ENCODE results near the gene FOXA2. TPM values are rescaled to one million over a fixed set of nuclear protein-coding genes. Genes with fewer than 3 reads are reported as not detected.

The FOXA2 gene
- total and polyA plus RNA-seq, 9 of the 15 experiments (the other 6 are each of a cell fraction or from before 2014, with no cell fraction given), result 0.10 to 1.0 (median 0.25) TPM

GRCh38 chr20:22615425-22615824 is 31.1 kb upstream of the FOXA2 start:
- FAIRE-seq (no peak), ATAC-seq (no peak), DNase-seq (ENCODE audit: extremely low read depth in 1 of 4, low spot score in 3 of 4) (no peak)
- Histone ChIP-seq H3K27me3 (ENCODE audit: control insufficient read depth in 2 of 2, insufficient read depth in 2 of 2, low read length in 2 of 2) (peaks cover 0 to 2% of the 10 kb centered on the region in 2 experiments; a peak in 2 of 5 replicates), H2AFZ (ENCODE audit: low read depth, low read length) (no peak overlapping the region), H3K4me1 (replicated peaks in 1 of 2; ENCODE audit: control insufficient read depth in 2 of 2, insufficient read depth in 2 of 2, low read length in 2 of 2) (peaks cover 0 to 4% of the 10 kb centered on the region in 2 experiments; a peak in 2 of 5 replicates), H3K9me3 (replicated peaks; ENCODE audit: control insufficient read depth, insufficient read depth, low read depth, low read length) (no peaks in the 10 kb centered on the region), H4K20me1 (replicated peaks; ENCODE audit: control insufficient read depth, insufficient read depth, low read length) (no peaks in the 10 kb centered on the region), H3K4me3 (no peak overlapping the region), H3K36me3 (ENCODE audit: control insufficient read depth, insufficient read depth, low read length) (no peaks in the 10 kb centered on the region), H3K9me1 (ENCODE audit: control insufficient read depth, insufficient read depth, low read length) (no peaks in the 10 kb centered on the region), H3K79me2 (ENCODE audit: control insufficient read depth, insufficient read depth, low read length) (no peaks in the 10 kb centered on the region), H3K27ac (ENCODE audit: extremely low read depth, low read depth, low read length) (no peak overlapping the region), H3K4me2 (ENCODE audit: insufficient read depth, low read length) (no peak overlapping the region), H3K9ac (ENCODE audit: insufficient read depth in 1 of 2, low read depth in 2 of 2, low read length in 2 of 2) (no peak overlapping the region)
- intact Hi-C loops (cut with micrococcal nuclease), result no loop called here
- 3% methylated on average over 6 of the region's 6 CpGs for WGBS (ENCODE audit: insufficient coverage, low coverage, missing lambda C conversion rate)
- in situ Hi-C loops (cut with MboI), result no loop called here
- BruUV-seq (replicated peaks), result no TSS peak
- ChIA-PET POLR2A (no interaction called here), CTCF (ENCODE audit: low intra/inter-chr PET ratio) (no interaction called here)
- TF ChIP-seq ZKSCAN8 (CRISPR knock-in tag; IDR thresholded peaks at IDR 0.05) (no peak), EWSR1 (IDR thresholded peaks at IDR 0.05; ENCODE audit: borderline replicate concordance, low read depth, partially characterized antibody) (no peak), ZNF133 (CRISPR knock-in tag; IDR thresholded peaks at IDR 0.05) (no peak), ZBTB1 (CRISPR knock-in tag; IDR thresholded peaks at IDR 0.05; ENCODE audit: borderline replicate concordance, low read depth) (no peak)

- FAIRE-seq (no peak), ATAC-seq (no peak), DNase-seq (ENCODE audit: extremely low read depth in 1 of 4, low spot score in 3 of 4) (no peak)
- H3K9ac ChIP-seq (ENCODE audit: insufficient read depth in 1 of 2, low read depth in 2 of 2, low read length in 2 of 2), result no peak overlapping the region
- H3K4me2 ChIP-seq (ENCODE audit: insufficient read depth, low read length), result no peak overlapping the region
- no peak overlapping the region for H3K27ac ChIP-seq (ENCODE audit: extremely low read depth, low read depth, low read length)
- H3K79me2 ChIP-seq (ENCODE audit: control insufficient read depth, insufficient read depth, low read length), result no peaks in the 10 kb centered on the region
- H3K27me3 ChIP-seq (ENCODE audit: control insufficient read depth in 2 of 2, insufficient read depth in 2 of 2, low read length in 2 of 2), result no peaks in the 10 kb centered on the region; a peak in 1 of 5 replicates
- POLR2A ChIA-PET, result no interaction called here
- TF ChIP-seq ZNF408 (CRISPR knock-in tag; IDR thresholded peaks at IDR 0.05; ENCODE audit: low read depth) (no peak), POLR2H (tag; IDR thresholded peaks at IDR 0.05; ENCODE audit: low read depth) (no peak), MAFK (IDR thresholded peaks at IDR 0.05; ENCODE audit: low read length) (no peak), IFI16 (CRISPR knock-in tag; IDR thresholded peaks at IDR 0.05) (no peak)
- in situ Hi-C loops (cut with MboI), result no loop called here
- no peaks in the 10 kb centered on the region for H3K9me1 ChIP-seq (ENCODE audit: control insufficient read depth, insufficient read depth, low read length)
- H3K4me1 ChIP-seq (replicated peaks in 1 of 2; ENCODE audit: control insufficient read depth in 2 of 2, insufficient read depth in 2 of 2, low read length in 2 of 2), result no peaks in the 10 kb centered on the region
- H2AFZ ChIP-seq (ENCODE audit: low read depth, low read length), result no peak overlapping the region
- intact Hi-C loops (cut with micrococcal nuclease), result no loop called here
- H3K36me3 ChIP-seq (ENCODE audit: control insufficient read depth, insufficient read depth, low read length), result no peaks in the 10 kb centered on the region
- H4K20me1 ChIP-seq (replicated peaks; ENCODE audit: control insufficient read depth, insufficient read depth, low read length), result no peaks in the 10 kb centered on the region
- no TSS peak for BruUV-seq (replicated peaks)
- no peak overlapping the region for H3K4me3 ChIP-seq
- CTCF ChIA-PET (ENCODE audit: low intra/inter-chr PET ratio), result no interaction called here
- H3K9me3 ChIP-seq (replicated peaks; ENCODE audit: control insufficient read depth, insufficient read depth, low read depth, low read length), result no peaks in the 10 kb centered on the region
These were observed 27.3 kb upstream of the FOXA2 start for GRCh38 chr20:22611636-22612035.

Measured in K562 (cell line).